GM23338 (cell line): Measurements from ENCODE around the gene TTC22. TPM values are rescaled to one million over a fixed set of nuclear protein-coding genes. Genes with fewer than 3 reads are reported as not detected.

Source experiments
- ATAC-seq: fragments of 200-7000 bp; cut with Tn5 transposase; 3 replicates; pipeline ENCODE4 v1.9.1; 2020
- DNase-seq: peaks from one replicate; pipeline ENCODE4 v3.0.0-alpha.2; 2015; ENCODE audit warnings: low spot score
- H2AFZ ChIP-seq: fragments of 200-600 bp; sonication (generic); 2 replicates; pipeline ENCODE4 v1.8.0; 2016; ENCODE audit warnings: antibody characterized with exemption, mild to moderate bottlenecking, moderate library complexity
- H3F3A ChIP-seq: fragments of 200-600 bp; sonication (generic); replicated peaks from 2 replicates; pipeline ENCODE4 v1.8.0; 2017; ENCODE audit warnings: antibody characterized with exemption, mixed run types, low read depth
- H3K27ac ChIP-seq: fragments of 200-600 bp; sonication (generic); 2 replicates; pipeline ENCODE4 v1.6.1; 2016; ENCODE audit warnings: low read depth
- H3K27me3 ChIP-seq: fragments of 200-600 bp; sonication (generic); 2 replicates; pipeline ENCODE4 v1.8.0; 2016; ENCODE audit warnings: mild to moderate bottlenecking, mixed run types, moderate library complexity; ENCODE audit not compliant: insufficient read depth
- H3K36me3 ChIP-seq: fragments of 200-600 bp; sonication (generic); 2 replicates; pipeline ENCODE4 v1.8.0; 2016; ENCODE audit warnings: mild to moderate bottlenecking; ENCODE audit not compliant: insufficient read depth
- H3K4me1 ChIP-seq: fragments of 200-600 bp; sonication (generic); 2 replicates; pipeline ENCODE4 v1.8.0; 2016; ENCODE audit warnings: mild to moderate bottlenecking, moderate library complexity; ENCODE audit not compliant: insufficient read depth
- H3K4me2 ChIP-seq: fragments of 200-600 bp; sonication (generic); 2 replicates; pipeline ENCODE4 v1.7.1; 2017; ENCODE audit warnings: mixed run types
- H3K4me3 ChIP-seq: fragments of 200-600 bp; sonication (generic); 2 replicates; pipeline ENCODE4 v1.6.1; 2016; ENCODE audit warnings: mixed run types
- H3K79me2 ChIP-seq: fragments of 200-600 bp; sonication (generic); replicated peaks from 2 replicates; pipeline ENCODE4 v1.8.0; 2017; ENCODE audit warnings: mild to moderate bottlenecking; ENCODE audit not compliant: insufficient read depth
- H3K9me2 ChIP-seq: fragments of 200-600 bp; sonication (generic); 2 replicates; pipeline ENCODE4 v1.8.0; 2017; ENCODE audit not compliant: insufficient read depth
- H4K20me1 ChIP-seq: fragments of 200-600 bp; sonication (generic); replicated peaks from 2 replicates; pipeline ENCODE4 v1.8.0; 2017; ENCODE audit warnings: mild to moderate bottlenecking; ENCODE audit not compliant: insufficient read depth
- H3K27ac Mint-ChIP-seq: 2 replicates; pipeline ENCODE4 v1.8.0; 2020; ENCODE audit warnings: inconsistent platforms, mild to moderate bottlenecking, moderate library complexity, mixed read lengths
- H3K27me3 Mint-ChIP-seq: 3 replicates; pipeline ENCODE4 v1.8.0; 2022; ENCODE audit warnings: low read depth, mild to moderate bottlenecking, moderate library complexity, mixed read lengths, inconsistent platforms; ENCODE audit not compliant: insufficient read depth, poor library complexity
- H3K36me3 Mint-ChIP-seq: 3 replicates; pipeline ENCODE4 v1.8.0; 2021; ENCODE audit warnings: low read depth, mild to moderate bottlenecking, inconsistent platforms, moderate library complexity, mixed read lengths
- H3K4me1 Mint-ChIP-seq: 3 replicates; pipeline ENCODE4 v1.8.0; 2020; ENCODE audit warnings: mild to moderate bottlenecking, inconsistent platforms, mixed read lengths
- H3K4me3 Mint-ChIP-seq: 3 replicates; pipeline ENCODE4 v1.8.0; 2021; ENCODE audit warnings: moderate library complexity, mild to moderate bottlenecking, inconsistent platforms, mixed read lengths
- H3K9me3 Mint-ChIP-seq: 3 replicates; pipeline ENCODE4 v1.8.0; 2020; ENCODE audit warnings: moderate library complexity, mild to moderate bottlenecking, inconsistent platforms, mixed read lengths
- CREB1 ChIP-seq: fragments of 250-450 bp; sonication (Bioruptor Pico); IDR thresholded peaks from 2 replicates; pipeline ENCODE4 v1.5.0; 2020; ENCODE audit warnings: low read depth, mild to moderate bottlenecking, moderate library complexity
- EZH2 ChIP-seq: fragments of 200-600 bp; sonication (generic); IDR thresholded peaks from one replicate; pipeline ENCODE4 v1.8.0; 2017; ENCODE audit warnings: antibody characterized with exemption, mild to moderate bottlenecking, low read depth; ENCODE audit not compliant: unreplicated experiment
- STAT1 ChIP-seq: IDR thresholded peaks from one replicate; pipeline ENCODE4 v1.6.1; 2016; ENCODE audit warnings: antibody characterized with exemption; ENCODE audit not compliant: unreplicated experiment
- polyA plus RNA-seq: library from polyadenylated mRNA; unstranded; fragments of >200 nt; fragmentation: Nextera tagmentation; extraction: Ambion mirVana; gene quantifications from 2 replicates; pipeline ENCODE4 v1.2.1, GENCODE V29; 2016
- total RNA-seq: library from RNA; depleted of rRNA; stranded (reverse); fragments of >200 nt; shearing (Covaris generic); gene quantifications from 2 replicates; pipeline ENCODE4 v1.2.3, GENCODE V29; 2014
- TF ChIP-seq, protein P1 (sequence below), 2 experiments: fragments of 200-600 bp in 1 of 2; sonication (generic) in 1 of 2; conservative IDR thresholded peaks; 2 replicates each; pipeline versions ENCODE4 v1.5.1 to v1.6.1; 2016 to 2017; ENCODE audit warnings: antibody characterized with exemption in 2 of 2, low read depth in 2 of 2, mild to moderate bottlenecking in 2 of 2, moderate library complexity in 1 of 2
- TF ChIP-seq, protein P2 (sequence below): fragments of 250-450 bp; sonication (Bioruptor Pico); IDR thresholded peaks from 2 replicates; pipeline ENCODE4 v1.5.0; 2020; ENCODE audit warnings: mild to moderate bottlenecking, moderate library complexity

TTC22 gene
- total and polyA plus RNA-seq, 2 experiments from 2014 or later = 1.2 to 2.5 TPM

DNA sequence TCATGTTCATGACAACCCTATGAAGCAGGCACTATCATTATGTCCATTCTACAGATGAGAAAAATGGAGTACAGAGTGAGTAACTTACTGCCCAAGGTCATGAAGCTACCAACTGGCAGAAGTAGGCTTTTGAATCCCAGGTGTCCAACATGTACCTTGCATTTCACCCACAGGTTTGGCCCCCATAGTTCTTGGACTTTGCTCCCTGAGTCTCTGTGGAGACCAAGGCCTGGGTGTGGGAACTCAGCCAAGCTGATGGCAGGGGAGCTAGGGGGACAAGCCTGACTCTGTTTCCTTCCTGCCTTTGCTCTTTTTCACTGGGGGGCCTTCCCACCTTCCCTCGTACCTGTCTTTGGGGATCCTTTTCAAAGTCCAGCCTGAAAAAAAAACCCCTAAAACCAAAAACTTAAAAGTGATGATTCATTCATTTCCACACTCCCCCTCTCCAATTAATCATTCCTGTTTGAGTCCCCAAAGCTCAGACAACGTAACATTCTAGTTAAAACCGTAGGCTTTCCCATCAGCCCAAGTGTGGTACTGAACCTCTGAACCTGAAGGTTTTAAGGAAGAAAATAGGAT is 8.5 kb upstream of the TTC22 start:
- no peak overlapping the region for H3K4me3 Mint-ChIP-seq
- H3K36me3 ChIP-seq = no peaks in the 10 kb centered on the region
- no peak for DNase-seq
- no peak for ATAC-seq
- H3F3A ChIP-seq = no peaks in the 10 kb centered on the region; the same call in 1 of the 2 replicates
- H3K4me1 ChIP-seq = peaks cover 16% of the 10 kb centered on the region
- no peaks in the 10 kb centered on the region for H3K79me2 ChIP-seq
- H3K36me3 Mint-ChIP-seq = no peaks in the 10 kb centered on the region
- H3K9me2 ChIP-seq = no peaks in the 10 kb centered on the region; the same call in 1 of the 2 replicates
- H3K4me3 ChIP-seq = no peak overlapping the region
- peaks cover 28% of the 10 kb centered on the region for H3K4me1 Mint-ChIP-seq
- no peak overlapping the region for H3K4me2 ChIP-seq
- H3K27me3 ChIP-seq = no peaks in the 10 kb centered on the region
- H4K20me1 ChIP-seq = no peaks in the 10 kb centered on the region
- H3K9me3 Mint-ChIP-seq = no peaks in the 10 kb centered on the region
- TF ChIP-seq EZH2 (no peak), CREB1 (CRISPR knock-in tag) (no peak), STAT1 (no peak)
- H3K27ac Mint-ChIP-seq = no peak overlapping the region
- no peak overlapping the region for H3K27ac ChIP-seq
- H2AFZ ChIP-seq = no peak overlapping the region
- H3K27me3 Mint-ChIP-seq = peaks cover 18% of the 10 kb centered on the region

DNA sequence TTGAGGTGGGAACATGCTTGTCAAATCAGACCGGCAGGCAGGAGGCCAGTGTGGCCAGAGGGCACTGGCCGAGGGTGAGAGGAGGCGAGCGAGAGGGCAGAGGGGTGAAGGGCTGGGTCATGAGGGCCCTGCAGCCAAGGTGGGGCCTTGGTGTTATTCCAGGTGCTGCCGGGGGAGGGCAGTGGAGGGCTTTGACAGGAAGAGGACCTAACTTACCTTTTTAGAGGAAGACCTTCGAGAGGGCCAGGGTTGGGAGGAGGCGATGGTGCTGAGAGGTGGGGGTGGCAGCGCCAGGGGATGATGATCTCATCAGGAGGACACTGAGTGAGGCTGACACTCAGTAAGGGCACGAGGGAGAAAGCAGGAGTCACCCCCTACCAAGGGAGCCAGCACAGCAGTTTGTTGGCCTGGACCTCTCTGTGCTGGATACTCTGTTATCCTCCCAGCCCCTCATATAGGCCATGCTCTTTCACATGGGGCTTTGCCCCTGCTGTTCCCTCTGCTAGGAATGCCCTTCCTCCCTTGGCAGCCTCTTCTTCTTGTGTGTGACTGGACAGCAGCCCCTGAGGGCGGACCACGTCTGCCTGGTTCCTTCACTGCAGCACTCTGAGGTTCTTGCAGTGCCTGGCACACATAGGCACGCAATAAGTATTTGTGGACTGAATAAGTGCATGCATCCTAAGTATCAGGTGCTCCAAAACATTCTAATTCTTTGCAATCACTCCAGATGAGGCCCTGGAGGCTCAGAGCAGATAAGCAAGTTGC is 7.5 kb upstream of the TTC22 start:
- Histone ChIP-seq H3K9me2 (no peaks in the 10 kb centered on the region), H3K27ac (no peak overlapping the region), H2AFZ (no peak overlapping the region), H3K4me1 (peaks cover 7% of the 10 kb centered on the region), H3K27me3 (no peaks in the 10 kb centered on the region), H3K4me2 (no peak overlapping the region), H3K36me3 (no peaks in the 10 kb centered on the region), H3K79me2 (no peaks in the 10 kb centered on the region), H3K4me3 (no peak overlapping the region), H3F3A (no peaks in the 10 kb centered on the region; the same call in 1 of the 2 replicates), H4K20me1 (no peaks in the 10 kb centered on the region)
- no peak for ATAC-seq
- Mint-ChIP-seq H3K27ac (no peak overlapping the region), H3K36me3 (no peaks in the 10 kb centered on the region), H3K4me1 (peaks cover 19% of the 10 kb centered on the region), H3K27me3 (peaks cover 17% of the 10 kb centered on the region), H3K9me3 (no peaks in the 10 kb centered on the region), H3K4me3 (no peak overlapping the region)
- no peak for DNase-seq
- TF ChIP-seq, protein P1, sequence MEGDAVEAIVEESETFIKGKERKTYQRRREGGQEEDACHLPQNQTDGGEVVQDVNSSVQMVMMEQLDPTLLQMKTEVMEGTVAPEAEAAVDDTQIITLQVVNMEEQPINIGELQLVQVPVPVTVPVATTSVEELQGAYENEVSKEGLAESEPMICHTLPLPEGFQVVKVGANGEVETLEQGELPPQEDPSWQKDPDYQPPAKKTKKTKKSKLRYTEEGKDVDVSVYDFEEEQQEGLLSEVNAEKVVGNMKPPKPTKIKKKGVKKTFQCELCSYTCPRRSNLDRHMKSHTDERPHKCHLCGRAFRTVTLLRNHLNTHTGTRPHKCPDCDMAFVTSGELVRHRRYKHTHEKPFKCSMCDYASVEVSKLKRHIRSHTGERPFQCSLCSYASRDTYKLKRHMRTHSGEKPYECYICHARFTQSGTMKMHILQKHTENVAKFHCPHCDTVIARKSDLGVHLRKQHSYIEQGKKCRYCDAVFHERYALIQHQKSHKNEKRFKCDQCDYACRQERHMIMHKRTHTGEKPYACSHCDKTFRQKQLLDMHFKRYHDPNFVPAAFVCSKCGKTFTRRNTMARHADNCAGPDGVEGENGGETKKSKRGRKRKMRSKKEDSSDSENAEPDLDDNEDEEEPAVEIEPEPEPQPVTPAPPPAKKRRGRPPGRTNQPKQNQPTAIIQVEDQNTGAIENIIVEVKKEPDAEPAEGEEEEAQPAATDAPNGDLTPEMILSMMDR (conservative IDR thresholded peaks at IDR 0.05; ENCODE audit: low read depth in 2 of 2) = peak in 1 of 2 experiments; percentile 37; a peak in 2 of 4 replicates
- TF ChIP-seq, protein P2, sequence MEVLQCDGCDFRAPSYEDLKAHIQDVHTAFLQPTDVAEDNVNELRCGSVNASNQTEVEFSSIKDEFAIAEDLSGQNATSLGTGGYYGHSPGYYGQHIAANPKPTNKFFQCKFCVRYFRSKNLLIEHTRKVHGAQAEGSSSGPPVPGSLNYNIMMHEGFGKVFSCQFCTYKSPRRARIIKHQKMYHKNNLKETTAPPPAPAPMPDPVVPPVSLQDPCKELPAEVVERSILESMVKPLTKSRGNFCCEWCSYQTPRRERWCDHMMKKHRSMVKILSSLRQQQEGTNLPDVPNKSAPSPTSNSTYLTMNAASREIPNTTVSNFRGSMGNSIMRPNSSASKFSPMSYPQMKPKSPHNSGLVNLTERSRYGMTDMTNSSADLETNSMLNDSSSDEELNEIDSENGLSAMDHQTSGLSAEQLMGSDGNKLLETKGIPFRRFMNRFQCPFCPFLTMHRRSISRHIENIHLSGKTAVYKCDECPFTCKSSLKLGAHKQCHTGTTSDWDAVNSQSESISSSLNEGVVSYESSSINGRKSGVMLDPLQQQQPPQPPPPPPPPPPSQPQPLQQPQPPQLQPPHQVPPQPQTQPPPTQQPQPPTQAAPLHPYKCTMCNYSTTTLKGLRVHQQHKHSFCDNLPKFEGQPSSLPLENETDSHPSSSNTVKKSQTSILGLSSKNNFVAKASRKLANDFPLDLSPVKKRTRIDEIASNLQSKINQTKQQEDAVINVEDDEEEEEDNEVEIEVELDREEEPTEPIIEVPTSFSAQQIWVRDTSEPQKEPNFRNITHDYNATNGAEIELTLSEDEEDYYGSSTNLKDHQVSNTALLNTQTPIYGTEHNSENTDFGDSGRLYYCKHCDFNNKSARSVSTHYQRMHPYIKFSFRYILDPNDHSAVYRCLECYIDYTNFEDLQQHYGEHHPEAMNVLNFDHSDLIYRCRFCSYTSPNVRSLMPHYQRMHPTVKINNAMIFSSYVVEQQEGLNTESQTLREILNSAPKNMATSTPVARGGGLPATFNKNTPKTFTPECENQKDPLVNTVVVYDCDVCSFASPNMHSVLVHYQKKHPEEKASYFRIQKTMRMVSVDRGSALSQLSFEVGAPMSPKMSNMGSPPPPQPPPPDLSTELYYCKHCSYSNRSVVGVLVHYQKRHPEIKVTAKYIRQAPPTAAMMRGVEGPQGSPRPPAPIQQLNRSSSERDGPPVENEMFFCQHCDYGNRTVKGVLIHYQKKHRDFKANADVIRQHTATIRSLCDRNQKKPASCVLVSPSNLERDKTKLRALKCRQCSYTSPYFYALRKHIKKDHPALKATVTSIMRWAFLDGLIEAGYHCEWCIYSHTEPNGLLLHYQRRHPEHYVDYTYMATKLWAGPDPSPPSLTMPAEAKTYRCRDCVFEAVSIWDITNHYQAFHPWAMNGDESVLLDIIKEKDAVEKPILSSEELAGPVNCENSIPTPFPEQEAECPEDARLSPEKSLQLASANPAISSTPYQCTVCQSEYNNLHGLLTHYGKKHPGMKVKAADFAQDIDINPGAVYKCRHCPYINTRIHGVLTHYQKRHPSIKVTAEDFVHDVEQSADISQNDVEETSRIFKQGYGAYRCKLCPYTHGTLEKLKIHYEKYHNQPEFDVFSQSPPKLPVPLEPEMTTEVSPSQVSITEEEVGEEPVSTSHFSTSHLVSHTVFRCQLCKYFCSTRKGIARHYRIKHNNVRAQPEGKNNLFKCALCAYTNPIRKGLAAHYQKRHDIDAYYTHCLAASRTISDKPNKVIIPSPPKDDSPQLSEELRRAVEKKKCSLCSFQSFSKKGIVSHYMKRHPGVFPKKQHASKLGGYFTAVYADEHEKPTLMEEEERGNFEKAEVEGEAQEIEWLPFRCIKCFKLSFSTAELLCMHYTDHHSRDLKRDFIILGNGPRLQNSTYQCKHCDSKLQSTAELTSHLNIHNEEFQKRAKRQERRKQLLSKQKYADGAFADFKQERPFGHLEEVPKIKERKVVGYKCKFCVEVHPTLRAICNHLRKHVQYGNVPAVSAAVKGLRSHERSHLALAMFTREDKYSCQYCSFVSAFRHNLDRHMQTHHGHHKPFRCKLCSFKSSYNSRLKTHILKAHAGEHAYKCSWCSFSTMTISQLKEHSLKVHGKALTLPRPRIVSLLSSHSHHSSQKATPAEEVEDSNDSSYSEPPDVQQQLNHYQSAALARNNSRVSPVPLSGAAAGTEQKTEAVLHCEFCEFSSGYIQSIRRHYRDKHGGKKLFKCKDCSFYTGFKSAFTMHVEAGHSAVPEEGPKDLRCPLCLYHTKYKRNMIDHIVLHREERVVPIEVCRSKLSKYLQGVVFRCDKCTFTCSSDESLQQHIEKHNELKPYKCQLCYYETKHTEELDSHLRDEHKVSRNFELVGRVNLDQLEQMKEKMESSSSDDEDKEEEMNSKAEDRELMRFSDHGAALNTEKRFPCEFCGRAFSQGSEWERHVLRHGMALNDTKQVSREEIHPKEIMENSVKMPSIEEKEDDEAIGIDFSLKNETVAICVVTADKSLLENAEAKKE (CRISPR knock-in tag) = no peak
- no peak for TF ChIP-seq CREB1 (CRISPR knock-in tag)
